Hypothalamus (tissue), 51 donors: Measurements from ENCODE around the gene VPS52.
A peak's percentile ranks its signal among the peaks of the same experiment; 100 is the strongest.
"Not testable (repeated sequence)": the region's sequence is repeated elsewhere in the genome, so short reads cannot be mapped to it uniquely, and the experiment has no call there.

Experiments used
- DNase-seq, 51 donors: peaks; one replicate each; lab custom pipeline; 2025; lab: John Stamatoyannopoulos, UW

The VPS52 gene

DNA sequence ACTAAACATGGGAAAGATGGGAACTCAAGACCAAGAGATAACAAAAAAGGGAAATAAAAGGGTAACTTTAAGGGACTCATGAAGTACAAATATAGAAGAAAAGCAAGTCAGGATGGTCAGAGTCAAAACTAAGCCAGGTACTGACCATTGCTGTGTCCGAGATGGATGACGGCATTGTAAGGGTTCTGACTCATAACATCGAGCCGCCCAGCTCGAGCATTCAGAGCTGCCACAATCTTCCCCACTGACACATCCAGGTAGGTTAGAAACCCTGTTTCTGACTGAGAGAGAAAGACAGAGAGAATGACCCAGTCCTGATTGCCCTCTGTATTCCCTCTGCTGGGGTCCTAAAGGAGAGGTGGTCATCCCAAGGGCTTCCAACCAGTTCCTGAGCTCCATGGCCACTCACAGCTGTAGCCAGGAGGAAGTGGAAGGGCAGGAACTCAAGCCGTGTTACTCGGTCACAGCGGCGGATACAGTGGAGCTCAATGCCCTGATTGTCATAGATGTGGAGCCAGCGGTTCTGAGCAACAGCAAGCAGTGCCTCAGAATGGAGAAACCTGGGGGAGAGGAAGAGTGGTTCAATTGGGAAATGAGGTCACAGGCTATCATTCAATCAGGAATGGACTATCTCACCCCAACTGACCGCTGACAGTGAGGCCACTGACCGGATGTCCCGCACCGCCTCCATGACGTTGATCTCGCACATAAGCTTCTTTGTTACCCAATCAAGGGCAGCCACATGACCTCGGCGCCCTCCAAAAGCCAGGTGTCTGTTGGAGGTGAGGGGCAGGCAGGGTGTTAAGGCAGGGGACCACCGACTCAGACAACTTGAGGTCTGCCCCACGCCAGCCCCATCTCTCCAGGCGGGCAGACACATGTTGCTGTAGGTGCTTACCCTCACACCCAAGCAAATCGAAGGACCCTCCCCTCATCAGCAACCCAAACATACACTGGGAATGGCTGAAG is 15.6 kb upstream of the VPS52 start:
- DNase-seq: no peak

DNA sequence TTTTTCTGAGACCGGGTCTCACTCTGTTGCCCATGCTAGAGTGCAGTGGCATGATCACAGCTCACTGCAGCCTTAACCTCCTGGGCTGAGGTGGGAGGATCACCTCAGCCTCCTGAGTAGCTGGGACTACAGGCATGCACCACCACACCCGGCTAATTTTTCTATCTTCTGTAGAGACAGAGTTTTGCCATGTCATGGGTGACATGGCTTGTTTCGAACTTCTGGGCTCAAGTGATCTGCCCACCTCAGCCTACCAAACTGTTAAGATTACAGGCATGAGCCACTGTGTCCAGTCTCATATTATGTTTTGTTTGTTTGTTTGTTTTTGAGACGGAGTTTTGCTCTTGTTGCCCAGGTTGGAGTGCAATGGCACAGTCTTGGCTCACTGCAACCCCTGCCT is 13.5 kb upstream of the VPS52 start:
- DNase-seq: not testable (repeated sequence)

DNA sequence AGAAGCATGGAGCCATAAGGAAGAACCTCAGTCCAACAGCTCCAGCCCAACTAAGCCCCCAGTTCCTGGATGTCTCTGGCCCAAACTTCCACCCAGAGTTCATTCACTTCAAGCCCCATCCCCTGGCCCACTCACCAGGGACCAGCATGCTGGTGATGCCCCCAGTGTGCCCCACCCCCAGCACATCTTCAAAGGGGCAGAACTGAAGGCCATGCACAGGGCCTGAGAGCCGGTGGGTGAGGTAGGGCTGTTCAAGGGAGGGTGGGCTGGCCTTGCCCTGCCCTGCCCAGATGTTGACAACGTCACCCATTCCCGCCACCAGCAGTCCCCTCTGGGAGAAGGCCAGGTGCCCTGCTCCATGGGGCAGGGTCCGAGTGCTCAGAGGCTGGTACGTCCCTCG is 8.9 kb upstream of the VPS52 start:
- no peak for DNase-seq

DNA sequence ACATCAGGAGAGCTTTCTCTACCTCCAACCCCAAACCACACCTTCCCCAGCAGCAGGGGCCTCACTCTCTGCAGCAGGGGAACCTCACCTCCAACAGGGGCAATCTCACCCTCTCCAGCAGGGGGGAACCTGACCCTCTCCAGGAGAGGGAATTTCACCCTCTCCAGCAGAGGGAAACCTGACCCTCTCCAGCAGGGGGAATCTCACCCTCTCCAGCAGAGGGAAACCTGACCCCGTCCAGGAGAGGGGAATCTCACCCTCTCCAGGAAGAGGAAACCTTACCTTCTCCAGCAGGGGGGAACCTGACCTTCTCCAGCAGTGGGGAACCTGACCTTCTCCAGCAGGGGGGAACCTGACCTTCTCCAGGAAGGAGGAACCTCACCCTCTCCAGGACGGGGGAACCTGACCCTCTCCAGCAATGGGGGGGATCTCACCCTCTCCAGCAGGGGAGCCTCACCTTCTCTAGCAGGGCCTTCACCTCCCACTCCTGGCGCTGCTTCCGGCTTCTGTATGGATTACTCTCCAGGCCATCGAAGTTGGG is 8.4 kb upstream of the VPS52 start:
- DNase-seq: no peak

DNA sequence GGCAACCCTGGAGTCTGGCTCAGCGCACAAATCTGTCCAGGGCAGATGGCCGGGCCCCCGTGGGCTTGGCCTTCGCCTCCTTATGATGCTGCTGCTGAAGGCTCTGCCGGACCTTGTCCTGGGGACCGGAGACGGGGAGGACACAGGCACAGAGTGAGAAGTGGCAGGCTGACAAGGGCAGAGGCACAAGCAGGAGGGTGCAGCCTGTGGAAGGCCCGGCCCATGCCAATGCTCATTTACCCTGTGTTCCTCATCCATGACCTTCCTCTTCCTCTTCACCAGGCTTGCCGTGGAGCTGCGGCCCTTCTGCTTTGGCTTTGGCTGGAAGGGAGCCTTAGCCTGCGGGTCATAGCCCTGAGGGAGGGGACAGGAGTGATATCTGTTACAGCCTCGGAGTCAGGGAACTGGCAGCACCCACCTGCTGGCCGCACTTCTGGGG is 7.6 kb upstream of the VPS52 start:
- DNase-seq: no peak

DNA sequence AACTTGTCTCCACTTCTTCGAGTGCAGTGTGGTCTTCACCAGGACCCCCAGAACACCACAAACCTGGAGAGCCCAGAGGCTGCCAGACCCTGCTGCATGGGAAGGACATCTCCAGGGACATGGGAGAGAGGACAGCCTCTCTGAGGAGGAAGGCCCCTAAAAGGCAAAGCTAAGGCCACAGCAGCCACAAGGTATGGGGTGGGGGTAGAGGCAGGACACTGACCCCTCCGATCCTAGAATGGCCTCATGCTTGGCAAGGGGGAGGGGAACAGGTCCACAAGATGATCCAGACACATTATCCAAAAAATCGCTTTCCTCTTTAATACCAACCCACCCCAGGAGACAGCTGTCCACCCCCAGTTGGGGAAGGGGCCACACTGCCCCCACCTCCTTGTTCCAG is 7.1 kb upstream of the VPS52 start:
- no peak for DNase-seq

DNA sequence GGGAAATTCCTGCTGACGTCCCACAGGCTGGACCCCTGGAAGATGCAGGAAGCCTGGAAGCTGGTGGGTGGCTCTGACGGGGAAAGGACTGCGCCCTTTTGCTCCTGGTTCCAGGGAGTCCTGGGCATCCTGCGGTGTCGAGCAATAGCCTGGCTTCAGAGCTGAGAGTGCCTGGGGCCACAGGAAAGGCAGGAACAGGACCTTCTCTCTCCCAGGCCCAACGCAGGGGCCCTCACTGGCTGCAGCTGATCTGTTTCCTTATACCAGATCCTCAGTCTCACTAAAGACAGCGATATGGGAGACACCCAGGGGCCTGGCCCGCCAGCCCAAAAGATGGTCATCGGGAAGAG is 6.7 kb upstream of the VPS52 start:
- DNase-seq: no peak

DNA sequence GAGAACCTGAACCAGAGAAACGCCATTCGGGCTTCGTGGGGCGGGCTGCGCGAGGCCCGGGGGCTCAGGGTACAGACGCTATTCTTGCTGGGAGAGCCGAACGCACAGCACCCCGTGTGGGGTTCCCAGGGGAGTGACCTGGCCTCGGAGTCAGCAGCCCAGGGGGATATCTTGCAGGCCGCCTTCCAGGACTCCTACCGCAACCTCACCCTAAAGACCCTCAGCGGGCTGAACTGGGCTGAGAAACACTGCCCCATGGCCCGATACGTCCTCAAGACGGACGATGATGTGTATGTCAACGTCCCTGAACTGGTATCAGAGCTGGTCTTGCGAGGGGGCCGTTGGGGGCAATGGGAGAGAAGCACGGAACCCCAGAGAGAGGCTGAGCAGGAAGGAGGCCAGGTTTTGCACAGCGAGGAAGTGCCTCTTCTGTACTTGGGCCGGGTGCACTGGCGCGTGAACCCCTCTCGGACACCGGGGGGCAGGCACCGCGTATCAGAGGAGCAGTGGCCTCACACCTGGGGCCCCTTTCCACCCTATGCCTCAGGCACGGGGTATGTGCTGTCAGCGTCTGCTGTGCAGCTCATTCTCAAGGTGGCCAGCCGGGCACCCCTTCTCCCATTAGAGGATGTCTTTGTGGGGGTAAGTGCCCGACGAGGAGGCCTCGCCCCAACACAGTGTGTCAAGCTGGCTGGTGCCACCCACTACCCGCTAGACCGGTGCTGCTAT is 6.2 kb upstream of the VPS52 start:
- peak in 1 of 51 donors; percentile 22 for DNase-seq

DNA sequence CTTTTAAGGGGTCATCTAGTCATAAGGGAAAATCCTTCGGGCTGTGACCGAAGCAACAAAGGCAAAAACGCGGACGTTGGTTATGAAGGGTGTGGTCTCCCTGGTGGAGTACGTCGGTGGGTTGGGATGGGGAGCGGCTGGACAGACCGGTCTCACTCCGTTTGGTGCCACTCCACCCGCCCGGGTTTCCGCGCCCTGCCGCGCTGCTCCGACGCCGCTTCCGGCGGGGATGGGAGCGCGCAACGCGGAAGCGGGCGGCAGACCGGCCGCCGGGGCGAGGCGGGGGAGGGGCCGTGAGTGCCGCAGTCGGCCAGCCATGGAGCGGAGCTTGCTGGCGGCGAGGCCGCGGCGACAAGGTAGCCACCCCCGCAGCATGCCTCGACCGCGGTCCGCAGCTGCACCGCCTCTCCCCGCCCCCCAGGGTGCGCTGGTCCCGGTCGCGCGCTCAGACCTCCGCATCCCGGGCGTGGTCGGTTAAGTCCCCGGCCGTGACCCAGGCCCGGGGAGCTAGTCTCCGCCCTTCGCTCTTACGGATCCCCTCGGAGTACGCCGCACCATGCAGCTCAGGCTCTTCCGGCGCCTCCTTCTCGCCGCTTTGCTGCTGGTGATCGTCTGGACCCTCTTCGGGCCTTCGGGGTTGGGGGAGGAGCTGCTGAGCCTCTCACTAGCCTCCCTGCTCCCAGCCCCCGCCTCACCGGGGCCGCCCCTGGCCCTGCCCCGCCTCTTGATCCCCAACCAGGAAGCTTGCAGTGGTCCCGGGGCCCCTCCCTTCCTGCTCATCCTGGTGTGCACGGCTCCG is 5.4 kb upstream of the VPS52 start, which contains the start of gene B3GALT4:
B3GALT4 (plus strand) TSS at position 260 of the 799 bp plus-strand sequence; CDS start at position 557, 297 bp downstream.
- peak in 44 of 51 donors; percentile 9 to 80 (median 48) for DNase-seq

DNA sequence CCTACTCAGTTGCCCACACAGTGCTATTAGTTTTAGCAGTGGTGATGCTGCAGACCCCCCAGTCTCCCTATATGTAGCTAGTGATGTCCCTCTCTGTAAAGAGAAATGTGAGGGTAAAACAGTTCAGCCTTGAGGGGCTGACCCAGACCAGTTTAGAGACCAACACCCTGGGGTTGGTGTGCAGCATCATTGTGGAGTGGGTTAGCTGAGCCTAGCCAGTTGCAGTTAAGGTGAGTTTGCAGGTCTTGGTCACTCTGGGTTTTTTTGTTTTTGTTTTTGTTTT is 4.8 kb upstream of the VPS52 start:
- no peak for DNase-seq

DNA sequence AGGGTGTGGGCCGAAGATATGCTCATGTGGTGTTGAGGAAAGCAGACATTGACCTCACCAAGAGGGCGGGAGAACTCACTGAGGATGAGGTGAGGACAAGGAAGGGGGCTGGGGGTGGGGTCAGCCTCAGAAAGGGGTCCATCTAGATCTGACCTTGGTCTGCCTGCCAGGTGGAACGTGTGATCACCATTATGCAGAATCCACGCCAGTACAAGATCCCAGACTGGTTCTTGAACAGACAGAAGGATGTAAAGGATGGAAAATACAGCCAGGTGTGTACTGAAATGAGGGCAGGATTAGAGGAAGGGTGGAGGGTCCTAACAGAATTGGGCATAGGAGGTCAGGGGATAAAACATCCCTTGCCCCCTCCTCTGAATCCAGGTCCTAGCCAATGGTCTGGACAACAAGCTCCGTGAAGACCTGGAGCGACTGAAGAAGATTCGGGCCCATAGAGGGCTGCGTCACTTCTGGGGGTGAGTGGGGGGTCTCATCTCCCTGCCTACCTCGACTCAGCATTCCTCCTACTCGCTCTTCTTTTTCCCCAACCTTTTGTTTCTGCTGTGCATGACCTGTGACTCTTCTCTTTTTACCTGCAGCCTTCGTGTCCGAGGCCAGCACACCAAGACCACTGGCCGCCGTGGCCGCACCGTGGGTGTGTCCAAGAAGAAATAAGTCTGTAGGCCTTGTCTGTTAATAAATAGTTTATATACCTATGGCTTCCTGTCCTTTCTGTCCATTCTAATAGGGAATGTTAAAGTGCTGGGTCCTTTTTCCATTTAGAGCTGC is 4.3 kb upstream of the VPS52 start:
- DNase-seq: not testable (repeated sequence)

DNA sequence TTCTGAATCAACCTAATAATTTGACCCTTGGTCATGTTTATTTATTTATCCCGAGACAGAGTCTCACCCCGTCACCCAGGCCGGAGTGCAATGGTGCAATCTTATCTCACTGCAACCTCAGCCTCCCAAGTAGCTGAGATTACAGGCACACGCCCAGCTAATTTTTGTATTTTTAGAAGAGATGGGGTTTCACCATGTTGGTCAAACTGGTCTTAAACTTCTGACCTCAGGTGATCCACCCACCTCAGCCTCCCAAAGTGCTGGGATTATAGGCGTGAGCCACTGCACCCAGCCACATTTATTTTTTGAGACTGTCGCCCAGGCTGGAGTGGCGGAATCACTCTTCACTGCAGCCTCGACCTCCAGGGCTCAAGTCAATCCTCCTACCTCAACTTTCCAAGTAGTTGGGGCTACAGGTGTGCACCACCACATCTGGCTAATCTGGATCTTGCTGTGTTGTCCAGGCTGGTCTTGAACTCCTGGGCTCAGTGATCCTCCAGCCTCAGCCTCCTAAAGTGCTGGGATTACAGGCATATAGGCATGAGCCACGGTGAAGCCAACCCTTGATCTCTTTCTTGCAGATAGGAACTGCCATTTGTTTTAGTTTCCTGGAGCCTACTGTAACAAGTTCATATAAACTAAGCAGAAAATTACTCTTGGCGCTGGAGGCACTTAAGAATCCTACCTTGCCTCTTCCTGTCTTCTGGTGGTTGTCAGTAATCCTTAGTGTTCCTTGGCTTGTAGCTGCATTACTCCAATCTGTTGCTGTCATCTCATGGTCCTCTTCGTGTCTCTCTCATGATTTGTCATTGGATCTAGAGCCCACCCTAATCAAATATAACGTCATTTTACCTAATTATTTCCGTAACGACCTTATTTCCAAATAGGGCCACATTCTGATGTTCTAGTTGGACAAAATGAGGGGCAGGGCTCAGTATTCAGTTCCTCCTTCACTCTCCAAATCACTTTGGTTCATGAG is 2.5 kb upstream of the VPS52 start:
- DNase-seq: no peak

DNA sequence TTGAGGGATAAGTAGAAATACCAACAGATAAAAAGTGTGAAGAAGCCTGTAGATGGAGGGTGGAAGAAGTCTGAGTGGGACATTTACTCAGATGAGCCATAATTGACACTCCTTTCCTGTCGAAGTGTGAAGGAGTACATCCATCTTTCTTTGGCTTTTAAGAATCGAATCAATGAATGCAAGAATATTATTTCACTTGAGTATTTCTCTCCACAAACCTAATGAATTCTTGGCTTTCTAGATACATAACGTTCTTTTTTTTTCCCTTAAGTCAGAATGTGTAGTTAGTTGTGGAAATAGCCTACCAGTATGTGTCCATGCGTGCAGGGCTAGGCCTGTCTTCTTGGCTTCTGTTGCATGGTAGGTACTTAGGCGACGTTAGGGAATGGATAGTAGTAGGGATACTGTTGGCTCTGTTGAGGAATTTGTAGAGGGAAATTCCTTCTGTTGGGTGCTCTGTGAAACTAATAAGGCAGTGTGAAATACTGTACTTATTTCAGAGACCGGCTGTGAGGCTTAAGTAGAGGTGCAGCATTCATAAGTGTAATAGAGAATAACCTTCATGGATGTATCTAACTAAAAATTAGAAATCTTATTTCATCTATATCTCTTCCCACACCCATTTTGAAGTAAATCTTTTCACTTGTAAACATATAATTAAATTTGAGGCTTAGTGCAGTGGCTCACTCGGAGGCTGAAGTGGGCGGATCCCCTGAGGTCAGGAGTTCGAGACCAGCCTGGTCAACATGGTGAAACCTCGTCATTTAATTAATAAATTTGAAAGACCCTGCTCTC is 1.6 kb upstream of the VPS52 start:
- no peak for DNase-seq

DNA sequence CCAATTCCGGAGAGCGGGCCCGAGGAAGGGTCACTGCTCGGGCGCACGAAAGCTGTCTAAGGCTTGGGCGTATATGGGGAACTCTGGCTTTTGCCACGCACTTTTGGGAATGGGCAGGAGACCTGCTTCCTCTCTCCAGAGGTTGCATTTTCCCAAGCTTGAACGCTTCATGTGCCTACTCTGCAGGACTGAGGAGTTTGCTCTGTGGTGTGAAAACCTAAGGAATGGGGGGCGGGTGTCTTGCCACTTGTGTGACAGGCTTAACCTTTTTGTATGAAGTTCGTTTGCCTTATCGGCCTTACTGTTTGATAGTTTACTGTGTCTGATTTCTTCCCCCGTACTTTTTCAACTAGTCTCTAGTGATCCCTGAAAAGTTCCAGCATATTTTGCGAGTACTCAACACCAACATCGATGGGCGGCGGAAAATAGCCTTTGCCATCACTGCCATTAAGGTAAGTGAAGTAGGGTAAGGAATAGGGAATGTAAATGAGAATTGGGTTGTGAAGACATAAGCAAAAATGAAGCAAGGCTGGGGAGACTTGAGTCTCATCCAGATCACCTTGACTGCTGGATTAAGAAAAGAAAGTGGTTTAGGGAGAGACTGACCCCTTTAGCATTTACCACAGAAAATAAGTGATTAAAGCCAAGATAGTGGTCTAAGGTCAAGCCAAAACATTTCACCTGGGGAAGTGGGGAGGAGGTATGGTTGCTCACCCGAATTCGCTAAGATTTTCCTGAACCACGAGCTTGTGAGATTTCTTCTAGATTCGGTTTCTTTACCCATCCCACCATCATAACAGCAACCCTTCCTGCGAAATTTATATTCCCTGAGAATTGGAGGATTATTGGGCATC is 826 bp upstream of the VPS52 start:
- no peak for DNase-seq

DNA sequence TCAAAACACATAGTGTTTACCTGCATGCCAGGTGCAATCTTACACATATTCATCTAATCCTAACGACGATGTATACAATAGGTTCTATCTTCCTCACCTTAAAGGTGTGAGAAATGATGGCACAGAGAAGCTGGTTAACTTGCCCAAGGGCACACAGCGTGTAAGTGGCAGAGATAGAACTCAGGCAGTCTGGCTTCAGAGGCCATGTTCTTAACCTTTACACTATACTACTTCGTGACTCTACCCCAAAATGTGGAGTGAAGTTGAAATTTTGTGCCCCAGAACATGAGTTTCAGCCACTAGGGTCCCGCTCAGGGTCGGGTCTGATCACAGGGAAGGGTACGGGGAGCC is 584 bp downstream of the VPS52 start:
- no peak for DNase-seq

DNA sequence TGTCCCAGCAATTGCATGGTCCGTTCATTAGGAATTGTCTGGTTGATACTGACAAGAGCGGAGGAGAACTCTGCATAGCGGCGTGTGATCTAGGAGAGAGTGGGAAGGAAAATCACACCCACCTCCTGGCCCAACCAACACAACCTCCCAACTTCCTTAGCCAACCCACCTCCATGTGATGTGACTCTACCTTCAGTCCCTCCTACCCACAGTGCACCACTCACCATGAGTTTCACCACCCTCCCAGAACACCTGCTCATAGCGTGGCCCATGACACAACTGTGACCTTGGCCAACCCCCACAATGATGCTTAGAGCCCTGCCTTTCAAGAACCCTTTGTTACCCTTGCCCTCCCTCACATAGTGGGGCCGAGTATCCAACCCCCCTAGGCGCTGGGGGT is 7.7 kb downstream of the VPS52 start:
- no peak for DNase-seq

DNA sequence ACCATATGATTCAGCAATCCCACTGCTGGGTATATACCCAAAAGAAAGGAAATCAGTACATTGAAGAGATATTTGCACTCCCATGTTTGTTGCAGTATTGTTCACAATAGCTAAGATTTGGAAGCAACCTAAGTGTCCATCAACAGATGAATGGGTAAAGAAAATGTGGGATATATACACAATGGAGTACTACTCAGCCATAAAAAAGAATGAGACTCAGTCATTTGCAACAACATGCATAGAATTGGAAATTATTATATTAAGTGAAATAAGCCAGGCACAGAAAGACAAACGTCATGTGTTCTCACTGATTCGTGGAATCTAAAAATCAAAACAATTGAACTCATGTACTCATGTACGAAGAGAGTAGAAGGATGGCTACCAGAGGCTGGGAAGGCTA is 9.2 kb downstream of the VPS52 start:
- DNase-seq: not testable (repeated sequence)
